Measurements from ENCODE around the gene SPAG8.

DNA sequence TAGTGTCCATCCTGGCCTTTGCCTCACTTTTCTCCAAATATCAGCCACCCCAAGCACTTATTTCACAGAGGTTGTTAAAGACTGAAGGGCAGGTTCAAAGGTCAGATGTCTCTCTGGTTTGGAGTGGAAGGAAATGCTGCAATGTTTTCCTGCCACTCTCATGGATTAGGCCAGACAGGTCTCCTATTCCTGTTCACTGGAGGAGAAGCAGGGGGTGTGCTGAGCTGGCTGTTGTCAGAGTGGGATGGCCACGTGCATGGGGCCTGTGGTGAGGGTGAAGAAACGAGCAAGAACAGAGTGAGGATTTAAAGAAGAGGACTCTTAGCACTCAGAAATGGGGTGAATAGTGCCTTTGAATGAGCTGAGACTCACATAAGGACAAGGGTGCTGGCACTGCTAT lies 23.7 kb upstream of the SPAG8 start:
- TF ChIP-seq, protein P1, sequence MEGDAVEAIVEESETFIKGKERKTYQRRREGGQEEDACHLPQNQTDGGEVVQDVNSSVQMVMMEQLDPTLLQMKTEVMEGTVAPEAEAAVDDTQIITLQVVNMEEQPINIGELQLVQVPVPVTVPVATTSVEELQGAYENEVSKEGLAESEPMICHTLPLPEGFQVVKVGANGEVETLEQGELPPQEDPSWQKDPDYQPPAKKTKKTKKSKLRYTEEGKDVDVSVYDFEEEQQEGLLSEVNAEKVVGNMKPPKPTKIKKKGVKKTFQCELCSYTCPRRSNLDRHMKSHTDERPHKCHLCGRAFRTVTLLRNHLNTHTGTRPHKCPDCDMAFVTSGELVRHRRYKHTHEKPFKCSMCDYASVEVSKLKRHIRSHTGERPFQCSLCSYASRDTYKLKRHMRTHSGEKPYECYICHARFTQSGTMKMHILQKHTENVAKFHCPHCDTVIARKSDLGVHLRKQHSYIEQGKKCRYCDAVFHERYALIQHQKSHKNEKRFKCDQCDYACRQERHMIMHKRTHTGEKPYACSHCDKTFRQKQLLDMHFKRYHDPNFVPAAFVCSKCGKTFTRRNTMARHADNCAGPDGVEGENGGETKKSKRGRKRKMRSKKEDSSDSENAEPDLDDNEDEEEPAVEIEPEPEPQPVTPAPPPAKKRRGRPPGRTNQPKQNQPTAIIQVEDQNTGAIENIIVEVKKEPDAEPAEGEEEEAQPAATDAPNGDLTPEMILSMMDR (IDR thresholded peaks at IDR 0.05) = no peak
- TF ChIP-seq EZH2 (IDR thresholded peaks at IDR 0.05; ENCODE audit: borderline replicate concordance, insufficient read depth, low read depth, low read length, poor library complexity, severe bottlenecking) = no peak

Data from B cell (primary cell).